M059J (cell line): Measurements from ENCODE around the gene DUSP22. TPM values are rescaled to one million over a fixed set of nuclear protein-coding genes. Genes with fewer than 3 reads are reported as not detected.

Source experiments
- DNase-seq: peaks from one replicate; pipeline ENCODE4 v3.0.0-alpha.2; 2012; ENCODE audit warnings: low read depth
- total RNA-seq: library from RNA; depleted of rRNA; stranded (reverse); fragments of >200 nt; shearing (Covaris generic); gene quantifications from 2 replicates; pipeline ENCODE4 v1.2.3, GENCODE V29; 2014; rRNA removed

DUSP22 gene
- total RNA-seq, 1 experiment from 2014 or later = 16.9 TPM

DNA sequence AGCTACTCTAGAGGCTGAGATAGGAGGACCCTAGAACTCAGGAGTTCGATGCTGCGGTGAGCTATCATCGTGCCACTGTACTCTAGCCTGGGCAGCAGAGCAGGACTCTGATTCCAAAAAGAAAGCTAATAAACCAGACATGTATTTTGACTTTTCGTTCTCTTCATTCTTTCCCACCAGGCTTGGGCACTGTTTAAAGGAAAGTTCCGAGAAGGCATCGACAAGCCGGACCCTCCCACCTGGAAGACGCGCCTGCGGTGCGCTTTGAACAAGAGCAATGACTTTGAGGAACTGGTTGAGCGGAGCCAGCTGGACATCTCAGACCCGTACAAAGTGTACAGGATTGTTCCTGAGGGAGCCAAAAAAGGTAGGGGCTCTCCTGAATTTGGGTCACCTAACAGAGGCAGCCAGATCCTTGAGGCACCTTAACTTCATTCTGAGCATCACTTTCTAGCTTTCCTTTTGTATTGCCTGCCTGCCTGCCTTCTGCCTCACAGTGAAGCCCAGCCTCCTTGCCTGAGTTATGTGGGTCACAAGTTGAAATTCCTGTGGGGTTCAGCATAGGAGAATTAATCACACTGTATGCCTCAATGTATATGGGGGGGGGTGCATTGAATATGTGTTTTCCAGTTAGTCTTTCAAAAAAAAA lies 102.5 kb downstream of the DUSP22 start:
- DNase-seq = no peak

DNA sequence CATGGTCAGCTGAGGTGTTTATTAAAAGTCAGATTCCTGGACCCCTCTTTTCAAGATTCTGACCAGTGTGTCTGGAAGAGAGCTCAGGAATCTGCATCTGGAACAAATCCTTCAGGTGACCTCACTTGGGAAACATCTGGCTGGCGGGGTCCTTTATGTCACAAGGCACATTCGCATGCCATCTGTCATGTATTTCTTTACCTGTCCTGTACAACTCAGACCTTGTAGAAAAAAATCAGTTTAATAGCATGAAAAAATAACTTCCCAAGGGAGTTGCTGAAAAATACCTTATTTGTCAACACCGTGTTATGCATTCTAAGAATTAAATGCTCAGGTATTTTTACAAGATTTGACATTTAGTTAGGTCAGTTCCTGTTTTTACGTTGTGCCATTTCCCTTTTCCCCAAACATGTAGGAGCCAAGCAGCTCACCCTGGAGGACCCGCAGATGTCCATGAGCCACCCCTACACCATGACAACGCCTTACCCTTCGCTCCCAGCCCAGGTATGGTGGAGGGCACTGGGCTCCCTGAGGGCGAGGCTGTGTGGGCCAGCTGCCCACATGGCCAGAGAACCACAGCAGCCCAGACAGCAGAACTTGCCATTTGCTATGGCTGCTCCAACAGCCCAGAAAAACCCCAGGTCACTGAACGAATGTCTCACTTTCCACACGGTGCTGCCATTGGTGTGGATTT lies 103.3 kb downstream of the DUSP22 start:
- DNase-seq = no peak

DNA sequence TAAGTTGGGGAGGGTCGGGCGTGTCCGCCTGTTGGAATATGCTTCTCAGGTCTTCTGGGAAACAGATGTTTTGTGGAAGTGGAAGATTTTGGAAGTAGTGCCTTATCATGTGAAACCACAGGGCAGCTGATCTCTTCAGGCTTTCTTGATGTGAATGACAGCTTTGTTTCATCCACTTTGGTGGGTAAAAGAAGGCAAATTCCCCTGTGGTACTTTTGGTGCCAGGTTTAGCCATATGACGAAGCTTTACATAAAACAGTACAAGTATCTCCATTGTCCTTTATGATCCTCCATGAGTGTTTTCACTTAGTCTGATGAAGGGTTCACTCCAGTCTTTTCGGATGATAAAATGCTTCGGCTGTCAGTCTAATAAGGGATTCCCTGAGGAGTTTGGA lies 103.8 kb downstream of the DUSP22 start:
- DNase-seq = no peak

DNA sequence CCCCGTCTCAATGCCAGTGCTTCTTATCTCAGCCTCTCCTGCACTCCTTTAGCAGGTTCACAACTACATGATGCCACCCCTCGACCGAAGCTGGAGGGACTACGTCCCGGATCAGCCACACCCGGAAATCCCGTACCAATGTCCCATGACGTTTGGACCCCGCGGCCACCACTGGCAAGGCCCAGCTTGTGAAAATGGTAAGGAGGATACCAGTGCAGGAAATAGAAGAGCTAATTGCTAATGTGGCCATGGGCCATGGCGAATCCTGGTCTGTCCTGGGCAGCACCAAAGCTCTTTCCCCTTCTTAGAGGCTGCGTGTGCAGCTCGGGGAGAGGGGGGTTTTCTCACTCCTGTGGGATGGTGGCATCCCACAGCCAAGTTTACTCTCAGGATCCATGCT lies 104.8 kb downstream of the DUSP22 start:
- no peak for DNase-seq

DNA sequence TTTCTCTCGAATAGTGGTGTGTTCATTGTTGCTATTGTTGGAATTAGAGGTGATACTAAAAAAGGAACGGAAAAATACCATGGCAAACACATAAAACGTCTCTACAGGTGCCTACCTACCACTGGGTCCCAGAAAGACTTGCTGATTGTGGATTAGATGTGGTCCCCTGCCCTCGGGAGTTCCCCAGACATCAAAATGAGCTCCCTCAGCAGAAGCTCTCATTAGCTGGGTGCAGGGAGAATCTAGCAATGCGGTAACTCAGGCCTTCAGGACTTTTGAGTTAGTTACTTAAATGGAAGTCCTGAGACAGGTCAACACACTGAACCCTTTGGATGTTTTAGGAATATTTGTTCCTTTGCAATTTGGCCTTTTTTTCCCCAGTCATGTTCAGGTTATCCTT lies 105.3 kb downstream of the DUSP22 start:
- DNase-seq = no peak

DNA sequence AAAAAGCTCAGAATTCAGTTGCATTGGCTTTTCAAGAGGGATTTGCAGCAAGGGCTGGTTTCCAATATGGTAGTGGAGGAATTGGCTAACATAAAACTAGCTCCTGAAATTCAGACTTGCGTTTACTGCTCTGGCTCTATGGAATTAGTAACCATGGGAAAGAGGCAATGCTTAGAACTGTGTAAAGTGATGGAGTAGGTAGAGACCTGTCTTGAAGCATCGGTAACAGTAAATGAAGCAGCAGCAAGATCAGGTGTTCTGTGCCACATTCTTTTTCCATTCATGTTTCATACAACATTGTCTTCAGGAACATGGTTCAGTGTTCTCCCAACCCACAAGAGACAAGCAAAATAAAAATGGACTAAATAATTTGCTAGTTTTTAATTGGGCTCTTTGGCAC lies 105.8 kb downstream of the DUSP22 start:
- DNase-seq = no peak

DNA sequence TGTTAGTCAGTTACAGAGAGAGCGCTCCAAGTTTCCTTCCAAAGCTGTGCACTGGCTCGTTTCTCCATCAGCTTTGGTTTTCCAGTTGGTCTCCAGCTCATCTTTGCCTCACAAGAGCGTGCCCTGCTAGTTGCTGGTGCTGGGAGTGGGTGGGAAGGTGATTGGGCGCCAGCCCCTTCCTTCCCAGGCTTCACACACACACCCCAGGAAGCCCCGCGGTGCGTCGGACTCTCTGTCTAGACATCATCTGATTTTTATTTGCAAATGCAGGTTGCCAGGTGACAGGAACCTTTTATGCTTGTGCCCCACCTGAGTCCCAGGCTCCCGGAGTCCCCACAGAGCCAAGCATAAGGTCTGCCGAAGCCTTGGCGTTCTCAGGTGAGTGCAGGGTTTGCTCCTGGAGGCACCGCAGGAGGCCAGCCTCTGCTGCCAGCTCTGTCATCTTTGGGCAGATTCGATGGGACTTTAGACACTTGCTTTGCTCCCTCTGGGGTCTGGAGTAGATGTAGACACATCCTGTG lies 106.3 kb downstream of the DUSP22 start:
- DNase-seq = no peak

DNA sequence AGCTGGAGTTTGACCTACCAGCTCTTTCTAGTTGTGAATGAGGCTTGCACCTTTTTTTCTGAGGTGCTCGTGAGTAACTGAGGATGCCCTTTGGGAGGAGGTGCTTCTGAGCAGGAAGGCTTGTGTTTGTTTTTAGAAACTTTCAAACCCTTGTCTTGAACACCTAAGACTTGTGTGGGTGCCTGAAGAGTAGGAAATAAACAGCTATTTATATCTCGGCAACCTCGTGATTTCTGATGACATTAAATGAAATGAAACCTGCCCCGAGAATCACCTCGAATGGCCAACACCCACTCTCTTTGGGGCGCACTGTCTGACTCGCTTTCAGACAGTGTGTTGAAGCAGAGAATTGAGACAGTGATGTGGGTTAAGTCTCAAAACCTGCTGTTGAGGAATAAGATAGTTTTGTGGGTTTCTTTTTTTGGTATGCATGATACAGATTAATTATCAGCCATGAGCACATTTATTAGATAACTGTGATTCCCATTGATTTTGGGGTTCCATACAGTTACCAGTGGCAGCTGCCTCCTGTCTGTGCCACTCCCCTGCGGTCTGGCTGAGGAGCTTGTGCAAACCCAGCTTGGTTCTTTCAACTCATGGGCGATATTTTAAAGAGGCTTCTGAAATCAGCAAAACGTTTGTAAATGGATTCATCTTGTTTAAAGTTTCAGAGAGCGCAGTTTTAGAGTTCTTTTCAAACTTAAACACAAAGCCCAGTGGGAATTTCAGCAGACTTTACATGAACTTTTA lies 107.7 kb downstream of the DUSP22 start:
- DNase-seq = no peak

DNA sequence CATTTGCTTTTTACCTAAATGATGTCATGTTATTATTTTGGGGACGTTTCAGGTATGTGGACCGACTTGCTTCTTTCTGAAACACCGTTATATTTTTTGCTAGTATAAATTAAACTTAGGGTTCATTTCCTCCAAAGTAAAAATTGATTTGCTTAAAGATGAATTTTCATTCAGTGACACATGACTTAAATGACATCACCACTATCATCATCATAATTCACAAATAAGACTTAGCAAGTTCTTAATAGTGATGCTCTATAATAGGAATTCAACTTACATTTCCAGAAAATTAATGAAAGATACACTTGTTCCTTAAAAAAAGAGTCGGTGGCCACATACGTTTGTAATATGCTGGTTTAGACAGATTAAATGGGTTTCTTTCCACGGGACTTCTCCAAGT lies 108.5 kb downstream of the DUSP22 start:
- DNase-seq = no peak

Other genes starting within 250 kb of the DUSP22 start
- 0.02 TPM in 1 of 2 replicates, not detected in the other for gene IRF4, start 99.3 kb downstream of the DUSP22 start, total RNA-seq